ENCODE data around the gene SOX1.

SOX1 gene

DNA sequence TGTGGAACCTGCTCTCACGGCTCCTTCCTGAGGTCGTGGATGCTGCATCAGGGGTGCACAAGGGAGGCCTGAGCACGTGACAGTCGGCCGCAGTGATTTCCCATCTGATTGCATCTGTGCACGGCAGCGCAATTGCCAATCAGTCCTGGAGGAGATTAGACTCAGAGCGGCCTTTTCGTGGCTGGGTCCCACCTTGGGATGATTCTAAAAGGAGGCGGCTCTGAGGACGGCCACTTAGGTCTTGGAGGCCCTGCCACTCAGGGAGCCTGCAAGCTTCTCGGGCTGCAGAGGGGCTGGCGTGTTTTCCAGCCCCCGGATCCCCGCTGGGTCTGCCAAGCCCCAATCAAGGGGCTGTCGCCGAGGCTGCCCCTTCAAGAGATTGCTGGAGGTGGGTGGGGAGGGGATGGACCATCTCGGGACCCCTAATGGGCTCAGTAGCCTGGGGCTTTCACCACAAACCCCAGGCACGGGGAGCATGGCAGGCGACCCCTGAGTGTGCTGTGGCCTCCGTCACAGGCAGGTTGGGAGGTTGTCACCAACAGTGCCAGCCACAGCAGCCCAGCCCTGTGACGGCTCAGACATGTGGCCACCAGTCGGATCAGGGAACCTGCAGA lies 51.6 kb downstream of the SOX1 start:
- H3F3A ChIP-seq (ENCODE audit: insufficient read depth, low read length), result no peaks in the 10 kb centered on the region
- H3K4me2 ChIP-seq (ENCODE audit: low read length), result no peak overlapping the region
- H3K36me3 ChIP-seq (ENCODE audit: insufficient read depth, low read length), result no peaks in the 10 kb centered on the region
- TF ChIP-seq, protein P1, sequence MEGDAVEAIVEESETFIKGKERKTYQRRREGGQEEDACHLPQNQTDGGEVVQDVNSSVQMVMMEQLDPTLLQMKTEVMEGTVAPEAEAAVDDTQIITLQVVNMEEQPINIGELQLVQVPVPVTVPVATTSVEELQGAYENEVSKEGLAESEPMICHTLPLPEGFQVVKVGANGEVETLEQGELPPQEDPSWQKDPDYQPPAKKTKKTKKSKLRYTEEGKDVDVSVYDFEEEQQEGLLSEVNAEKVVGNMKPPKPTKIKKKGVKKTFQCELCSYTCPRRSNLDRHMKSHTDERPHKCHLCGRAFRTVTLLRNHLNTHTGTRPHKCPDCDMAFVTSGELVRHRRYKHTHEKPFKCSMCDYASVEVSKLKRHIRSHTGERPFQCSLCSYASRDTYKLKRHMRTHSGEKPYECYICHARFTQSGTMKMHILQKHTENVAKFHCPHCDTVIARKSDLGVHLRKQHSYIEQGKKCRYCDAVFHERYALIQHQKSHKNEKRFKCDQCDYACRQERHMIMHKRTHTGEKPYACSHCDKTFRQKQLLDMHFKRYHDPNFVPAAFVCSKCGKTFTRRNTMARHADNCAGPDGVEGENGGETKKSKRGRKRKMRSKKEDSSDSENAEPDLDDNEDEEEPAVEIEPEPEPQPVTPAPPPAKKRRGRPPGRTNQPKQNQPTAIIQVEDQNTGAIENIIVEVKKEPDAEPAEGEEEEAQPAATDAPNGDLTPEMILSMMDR (IDR thresholded peaks at IDR 0.05; ENCODE audit: low read length), result no peak
- no peak for TF ChIP-seq EZH2 (IDR thresholded peaks at IDR 0.05; ENCODE audit: borderline replicate concordance, low read length)
- no peaks in the 10 kb centered on the region for H3K4me1 ChIP-seq (ENCODE audit: insufficient read depth, low read length, severe bottlenecking)
- H3K79me2 ChIP-seq (ENCODE audit: insufficient read depth, low read length), result no peaks in the 10 kb centered on the region
- H3K4me3 ChIP-seq (ENCODE audit: low read depth, low read length, poor library complexity, severe bottlenecking), result no peak overlapping the region
- H3K9ac ChIP-seq (ENCODE audit: low read length), result no peak overlapping the region
- H3K27me3 ChIP-seq (ENCODE audit: insufficient read depth, low read length), result peaks cover 4% of the 10 kb centered on the region; the same call in 1 of the 2 replicates
- no peaks in the 10 kb centered on the region for H4K20me1 ChIP-seq (ENCODE audit: insufficient read depth, low read length)
- no peaks in the 10 kb centered on the region for H3K9me2 ChIP-seq (ENCODE audit: low read depth, low read length)
- no peaks in the 10 kb centered on the region for H3K9me3 ChIP-seq (ENCODE audit: low read length)
- H2AFZ ChIP-seq (ENCODE audit: low read length), result no peak overlapping the region
- H3K27ac ChIP-seq (ENCODE audit: low read depth, low read length, poor library complexity, severe bottlenecking), result no peak overlapping the region

DNA sequence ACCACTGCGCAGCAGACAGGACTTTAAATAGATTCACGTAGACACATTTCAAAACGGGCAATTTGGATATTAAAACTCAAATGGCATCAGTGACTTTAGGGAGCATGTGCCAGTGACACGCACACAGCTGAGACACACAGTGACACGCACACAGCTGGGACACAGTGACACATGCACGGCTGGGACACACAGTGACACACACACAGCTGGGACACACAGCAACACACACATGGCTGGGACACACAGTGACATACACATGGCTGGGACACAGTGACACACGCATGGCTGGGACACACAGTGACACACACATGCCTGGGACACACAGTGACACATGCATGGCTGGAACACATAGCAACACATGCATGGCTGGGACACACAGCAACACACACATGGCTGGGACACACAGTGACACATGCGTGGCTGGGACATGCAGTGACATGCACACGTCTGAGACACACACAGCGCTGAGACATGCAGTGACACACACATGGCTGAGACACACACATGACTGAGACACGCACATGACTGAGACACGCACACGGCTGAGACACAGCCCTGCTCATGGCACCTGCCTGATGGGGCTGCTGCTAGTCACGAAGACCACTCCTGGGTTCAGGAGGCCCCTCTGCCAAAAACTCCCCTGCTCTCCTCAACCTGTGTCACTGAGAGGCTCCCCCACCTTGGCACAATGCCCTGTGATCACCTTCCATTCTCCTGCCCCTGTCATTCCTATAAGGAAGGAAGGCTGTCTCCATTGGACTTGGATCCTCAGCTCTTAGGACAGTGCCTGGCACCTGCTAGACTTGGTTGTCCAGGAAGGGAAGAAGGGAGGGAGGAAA lies 52.5 kb downstream of the SOX1 start:
- Histone ChIP-seq H3K27ac (ENCODE audit: low read depth, low read length, poor library complexity, severe bottlenecking) (no peak overlapping the region), H3K4me3 (ENCODE audit: low read depth, low read length, poor library complexity, severe bottlenecking) (no peak overlapping the region), H3K36me3 (ENCODE audit: insufficient read depth, low read length) (no peaks in the 10 kb centered on the region), H3F3A (ENCODE audit: insufficient read depth, low read length) (no peaks in the 10 kb centered on the region), H2AFZ (ENCODE audit: low read length) (no peak overlapping the region), H3K79me2 (ENCODE audit: insufficient read depth, low read length) (no peaks in the 10 kb centered on the region), H4K20me1 (ENCODE audit: insufficient read depth, low read length) (no peaks in the 10 kb centered on the region), H3K4me1 (ENCODE audit: insufficient read depth, low read length, severe bottlenecking) (no peaks in the 10 kb centered on the region), H3K9me3 (ENCODE audit: low read length) (no peaks in the 10 kb centered on the region), H3K9me2 (ENCODE audit: low read depth, low read length) (no peaks in the 10 kb centered on the region), H3K4me2 (ENCODE audit: low read length) (no peak overlapping the region), H3K27me3 (ENCODE audit: insufficient read depth, low read length) (peaks cover 4% of the 10 kb centered on the region; the same call in 1 of the 2 replicates), H3K9ac (ENCODE audit: low read length) (no peak overlapping the region)
- TF ChIP-seq EZH2 (IDR thresholded peaks at IDR 0.05; ENCODE audit: borderline replicate concordance, low read length), result no peak
- TF ChIP-seq, protein P1 (IDR thresholded peaks at IDR 0.05; ENCODE audit: low read length), result no peak

DNA sequence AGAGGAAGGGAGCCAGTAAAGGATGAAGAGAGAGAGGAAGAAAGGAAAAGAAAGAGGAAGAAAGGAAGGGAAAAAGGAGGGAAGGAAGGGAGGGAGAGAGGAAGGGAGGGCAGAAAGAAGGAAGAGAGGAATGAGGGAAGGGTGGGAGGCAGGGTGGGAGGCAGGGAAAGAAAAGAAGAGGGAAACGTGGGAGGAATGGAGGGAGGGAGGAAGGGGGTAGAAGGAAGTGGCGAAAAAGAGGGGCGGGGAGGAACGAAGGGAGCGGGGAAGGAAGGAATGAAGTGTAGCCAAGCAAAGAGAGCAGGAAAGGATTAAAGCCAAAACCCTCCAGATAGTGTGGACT lies 53.1 kb downstream of the SOX1 start:
- Histone ChIP-seq H2AFZ (ENCODE audit: low read length) (no peak overlapping the region), H3K4me1 (ENCODE audit: insufficient read depth, low read length, severe bottlenecking) (no peaks in the 10 kb centered on the region), H3K27me3 (ENCODE audit: insufficient read depth, low read length) (peaks cover 4% of the 10 kb centered on the region; the same call in 1 of the 2 replicates), H3K9me2 (ENCODE audit: low read depth, low read length) (no peaks in the 10 kb centered on the region), H3K4me3 (ENCODE audit: low read depth, low read length, poor library complexity, severe bottlenecking) (no peak overlapping the region), H3K9me3 (ENCODE audit: low read length) (no peaks in the 10 kb centered on the region), H3K27ac (ENCODE audit: low read depth, low read length, poor library complexity, severe bottlenecking) (no peak overlapping the region), H3K9ac (ENCODE audit: low read length) (no peak overlapping the region), H3F3A (ENCODE audit: insufficient read depth, low read length) (no peaks in the 10 kb centered on the region), H4K20me1 (ENCODE audit: insufficient read depth, low read length) (no peaks in the 10 kb centered on the region), H3K4me2 (ENCODE audit: low read length) (no peak overlapping the region), H3K79me2 (ENCODE audit: insufficient read depth, low read length) (no peaks in the 10 kb centered on the region), H3K36me3 (ENCODE audit: insufficient read depth, low read length) (no peaks in the 10 kb centered on the region)
- no peak for TF ChIP-seq EZH2 (IDR thresholded peaks at IDR 0.05; ENCODE audit: borderline replicate concordance, low read length)
- TF ChIP-seq, protein P1 (IDR thresholded peaks at IDR 0.05; ENCODE audit: low read length), result no peak
